GM04504 (cell line): ENCODE results near the gene VPS35L.

Source experiments
- DNase-seq: peaks from one replicate; pipeline ENCODE4 v3.0.0-alpha.2; 2012; ENCODE audit warnings: low read depth

Gene VPS35L

GRCh38 chr16:19694989-19695388 is 139.5 kb downstream of the VPS35L start:
- no peak for DNase-seq

- peak; percentile 86 for DNase-seq
These were observed 140.8 kb downstream of the VPS35L start for GRCh38 chr16:19696328-19696727.

GRCh38 chr16:19696961-19697360 is 141.5 kb downstream of the VPS35L start:
- DNase-seq = no peak

DNA sequence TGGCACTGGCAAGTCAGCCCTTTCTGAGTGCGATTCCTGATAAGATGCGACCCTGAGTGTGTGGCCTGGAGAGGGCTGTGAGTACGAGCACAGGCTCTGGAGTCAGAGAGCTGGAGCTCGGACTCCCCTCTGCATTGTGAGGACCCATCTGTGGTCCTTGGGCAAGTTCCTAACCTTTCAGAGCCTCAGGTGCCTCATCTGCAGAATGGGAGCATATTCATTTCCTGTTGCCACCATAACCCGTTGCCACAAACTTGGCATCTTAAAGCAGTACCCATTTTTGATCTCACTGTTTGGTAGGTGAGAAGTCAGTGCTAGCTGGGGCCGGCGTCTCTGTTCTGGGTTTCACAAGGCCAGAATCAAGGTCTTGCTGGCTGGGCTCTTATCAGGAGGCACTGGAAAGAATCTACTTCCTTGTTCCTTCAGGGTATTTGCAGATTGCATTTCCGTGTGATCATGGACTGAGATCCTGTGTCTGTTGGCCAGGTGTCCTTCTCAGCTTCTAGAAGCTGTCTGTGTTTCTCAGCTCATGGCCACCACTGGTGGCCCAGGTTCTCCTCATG is 142.3 kb downstream of the VPS35L start:
- no peak for DNase-seq

DNA sequence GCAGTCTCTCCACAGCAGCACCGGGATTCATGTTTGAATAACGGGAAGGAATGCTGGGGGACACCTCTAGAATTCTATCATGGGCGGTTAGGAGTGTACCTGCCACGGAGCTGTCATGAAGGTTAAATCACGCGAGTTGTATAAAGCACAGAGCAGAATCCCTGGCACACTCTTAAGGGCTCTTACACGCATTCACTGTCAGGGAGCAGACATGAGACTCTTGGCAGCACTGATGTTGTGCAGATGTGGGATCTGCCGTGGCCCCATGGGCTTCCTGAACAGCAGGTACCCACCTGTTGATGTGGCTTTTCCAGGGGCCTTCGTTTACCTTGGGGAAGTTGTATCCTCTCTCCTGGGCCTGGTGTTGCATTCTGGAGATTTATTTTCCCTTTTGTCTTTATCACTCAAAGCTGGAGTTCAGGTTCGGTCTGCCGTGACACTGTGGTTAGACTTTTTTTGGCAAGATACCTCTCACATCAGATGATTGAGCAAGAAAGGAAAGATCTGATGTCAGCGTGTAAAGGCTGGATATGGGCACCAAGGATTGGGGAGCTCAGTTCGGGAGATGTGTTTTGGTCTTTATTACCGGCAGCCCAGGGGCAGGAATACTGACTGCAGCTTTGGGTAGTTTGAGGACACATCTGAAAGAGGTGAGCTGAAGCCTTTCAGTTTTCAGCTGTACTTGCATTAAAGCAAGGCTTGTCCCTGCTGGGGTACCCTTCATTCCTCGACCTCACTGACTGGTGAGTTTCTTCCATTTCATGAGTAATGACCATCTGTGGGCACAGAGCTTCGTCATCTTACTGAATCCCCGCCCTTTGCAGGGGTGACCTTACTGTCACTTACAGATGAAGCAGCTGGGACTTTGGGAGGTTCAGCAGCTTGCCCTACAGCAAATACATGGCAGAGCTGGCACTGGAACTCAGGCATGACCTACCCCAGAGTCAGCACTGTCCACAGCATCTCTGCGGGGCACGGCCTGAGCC is 143.3 kb downstream of the VPS35L start:
- peak; percentile 62 for DNase-seq

DNA sequence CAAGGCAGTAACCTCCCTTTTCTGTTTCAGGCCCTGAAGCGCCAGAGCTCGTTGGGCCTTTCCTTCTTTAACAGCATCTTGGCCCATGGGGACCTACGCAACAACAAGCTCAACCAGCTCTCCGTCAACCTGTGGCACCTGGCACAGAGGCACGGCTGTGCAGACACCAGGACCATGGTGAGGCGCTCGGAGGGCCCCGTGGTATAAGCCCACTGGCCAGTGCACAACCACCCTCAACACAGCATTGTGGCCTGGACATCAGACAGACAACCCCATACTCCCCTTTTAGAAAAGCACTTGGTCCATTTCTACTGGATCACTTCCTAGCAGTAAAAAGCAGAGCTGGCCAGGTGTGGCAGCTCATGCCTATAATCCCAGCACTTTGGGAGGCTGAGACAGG is 144.0 kb downstream of the VPS35L start:
- DNase-seq = no peak

DNA sequence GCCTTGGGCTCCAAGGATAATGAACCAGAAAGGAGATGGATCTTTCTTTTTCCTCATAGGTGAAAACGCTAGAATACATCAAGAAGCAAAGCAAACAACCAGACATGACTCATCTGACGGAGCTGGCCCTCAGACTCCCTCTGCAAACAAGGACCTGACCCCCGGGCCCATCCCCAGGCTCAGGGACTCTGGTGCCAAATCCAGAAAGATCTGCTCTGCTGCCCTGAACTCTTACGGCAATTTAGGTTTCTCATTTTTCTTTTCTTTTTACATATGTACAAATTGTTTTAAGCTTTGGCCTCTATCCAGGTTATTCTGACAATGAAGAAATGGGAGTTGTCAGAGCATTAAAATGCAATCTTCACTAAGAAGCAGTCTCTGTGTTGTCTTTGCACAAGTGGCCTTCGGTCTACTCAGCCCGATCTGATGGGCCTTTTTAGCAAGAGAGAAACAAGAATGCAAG is 144.8 kb downstream of the VPS35L start:
- DNase-seq = no peak

DNA sequence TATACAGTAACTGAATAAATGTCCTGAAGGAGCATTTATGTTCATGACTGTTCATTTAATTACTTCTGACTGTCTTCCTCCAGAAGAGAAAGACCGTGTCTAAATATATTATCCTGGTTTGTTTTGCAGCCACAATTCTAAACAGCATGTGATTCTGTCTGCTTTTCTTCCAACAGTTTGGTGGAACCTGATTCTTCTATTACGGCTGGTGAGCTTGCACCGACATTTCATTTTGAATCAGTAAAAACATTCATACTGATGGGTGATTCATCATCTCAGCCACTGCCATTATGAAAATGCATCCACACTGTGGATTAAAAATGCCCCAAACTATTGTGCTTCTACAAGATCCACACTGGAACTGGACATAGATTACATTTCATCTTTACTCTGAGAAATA is 145.6 kb downstream of the VPS35L start:
- no peak for DNase-seq

- DNase-seq = no peak
These were observed 147.8 kb downstream of the VPS35L start for GRCh38 chr16:19703172-19703889.

DNA sequence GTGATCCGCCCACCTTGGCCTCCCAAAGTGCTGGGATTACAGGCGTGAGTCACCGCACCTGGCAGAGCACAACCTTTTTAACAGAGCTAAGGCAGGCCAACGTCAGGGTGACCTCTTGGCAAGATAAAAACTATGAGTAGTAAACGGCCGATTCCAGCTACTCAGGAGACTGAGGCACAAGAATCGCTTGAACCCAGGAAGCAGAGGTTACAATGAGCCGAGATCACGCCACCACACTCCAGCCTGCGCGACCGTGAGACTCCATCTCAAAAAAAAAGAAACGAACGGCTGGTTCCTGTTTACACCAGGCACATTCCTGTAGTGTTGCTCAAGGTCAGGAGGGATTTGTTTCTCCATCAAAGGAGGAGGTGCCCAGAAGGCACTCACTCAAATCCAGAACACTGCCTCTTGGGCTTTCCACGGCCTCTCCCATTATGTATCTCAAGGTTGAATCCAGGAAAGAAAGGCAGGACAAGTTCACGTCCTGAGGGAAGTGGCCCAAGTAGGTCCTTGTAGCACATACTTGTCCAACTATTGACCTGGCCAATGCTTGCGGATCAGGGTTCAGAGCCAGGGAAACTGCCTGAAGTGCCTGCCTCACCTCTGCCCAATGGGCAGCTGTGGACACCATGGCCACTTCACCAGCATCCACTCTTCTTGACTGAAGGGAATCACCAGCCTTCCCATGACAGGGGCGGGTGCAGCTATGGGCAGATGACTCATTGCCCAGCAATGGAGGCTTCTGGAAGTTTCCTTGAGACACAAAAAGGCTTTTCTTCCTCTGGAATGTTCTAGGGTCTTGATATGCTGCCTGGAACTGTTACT is 149.0 kb downstream of the VPS35L start:
- DNase-seq = no peak

GRCh38 chr16:19705146-19705501 is 149.6 kb downstream of the VPS35L start:
- DNase-seq = no peak

GRCh38 chr16:19705843-19706242 is 150.3 kb downstream of the VPS35L start:
- DNase-seq = no peak

DNA sequence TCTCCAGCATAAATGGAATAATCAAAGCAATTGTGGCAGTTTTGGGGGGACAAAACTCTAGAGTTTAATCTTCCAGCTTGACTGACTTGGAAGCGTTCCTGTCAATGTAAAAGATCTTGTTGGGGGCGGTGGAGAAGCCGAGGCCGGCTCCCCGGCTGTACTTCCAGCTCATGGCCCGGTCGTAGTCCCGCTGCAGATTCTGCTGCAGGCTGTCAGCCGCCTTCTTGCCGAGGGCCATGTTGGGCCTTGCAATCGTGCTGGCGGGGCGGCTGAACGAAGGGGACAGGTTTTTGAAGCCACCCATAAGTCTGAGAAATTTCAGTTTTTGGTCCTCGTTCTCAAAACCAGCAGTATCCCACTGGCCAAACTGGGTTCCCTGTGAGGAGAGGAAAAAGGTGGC is 151.3 kb downstream of the VPS35L start:
- DNase-seq = no peak

GRCh38 chr16:19707569-19708295 is 152.2 kb downstream of the VPS35L start:
- DNase-seq = no peak

DNA sequence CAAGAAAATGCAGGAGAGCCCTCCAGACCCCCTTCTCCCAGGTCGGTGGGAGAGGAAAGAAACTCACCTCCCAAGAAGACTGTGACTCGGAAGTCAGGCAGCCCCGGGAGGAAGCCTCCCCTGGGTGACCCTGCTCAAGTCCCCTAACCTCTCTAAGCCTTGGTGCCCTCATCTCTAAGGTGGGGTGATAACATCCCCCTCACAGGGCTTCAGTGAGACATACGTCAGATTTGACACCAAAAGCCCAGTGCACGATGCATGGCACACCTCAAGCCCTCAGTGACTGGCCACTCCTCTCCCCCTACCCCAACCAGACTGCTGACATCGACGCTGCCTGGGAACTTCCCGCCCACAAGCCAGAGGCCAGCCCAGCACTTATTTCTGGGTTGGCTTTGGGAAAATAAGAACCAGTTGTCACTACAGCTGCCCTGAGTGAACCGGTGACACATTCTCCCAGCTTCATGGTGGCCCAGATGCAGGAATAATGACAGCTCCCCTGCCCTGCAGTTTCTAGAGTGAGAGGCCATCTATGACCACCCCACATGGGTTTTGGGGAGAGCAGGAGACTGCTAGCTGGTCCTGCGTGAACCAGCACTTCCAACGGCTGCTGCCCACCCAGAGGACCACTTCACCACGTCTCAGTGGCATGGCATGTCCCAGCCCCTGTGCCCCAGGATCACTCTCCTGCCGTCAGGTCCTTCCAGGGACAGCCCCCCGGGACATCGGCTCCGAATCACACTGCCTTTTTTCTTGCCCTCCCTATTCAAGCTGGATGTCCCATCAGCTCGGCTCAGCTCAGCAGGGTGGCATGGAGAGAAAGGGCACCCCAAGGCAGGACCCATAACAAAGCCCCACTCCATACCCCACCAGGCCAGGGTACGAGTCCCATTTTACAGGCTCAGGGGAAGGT is 153.0 kb downstream of the VPS35L start:
- DNase-seq = no peak

DNA sequence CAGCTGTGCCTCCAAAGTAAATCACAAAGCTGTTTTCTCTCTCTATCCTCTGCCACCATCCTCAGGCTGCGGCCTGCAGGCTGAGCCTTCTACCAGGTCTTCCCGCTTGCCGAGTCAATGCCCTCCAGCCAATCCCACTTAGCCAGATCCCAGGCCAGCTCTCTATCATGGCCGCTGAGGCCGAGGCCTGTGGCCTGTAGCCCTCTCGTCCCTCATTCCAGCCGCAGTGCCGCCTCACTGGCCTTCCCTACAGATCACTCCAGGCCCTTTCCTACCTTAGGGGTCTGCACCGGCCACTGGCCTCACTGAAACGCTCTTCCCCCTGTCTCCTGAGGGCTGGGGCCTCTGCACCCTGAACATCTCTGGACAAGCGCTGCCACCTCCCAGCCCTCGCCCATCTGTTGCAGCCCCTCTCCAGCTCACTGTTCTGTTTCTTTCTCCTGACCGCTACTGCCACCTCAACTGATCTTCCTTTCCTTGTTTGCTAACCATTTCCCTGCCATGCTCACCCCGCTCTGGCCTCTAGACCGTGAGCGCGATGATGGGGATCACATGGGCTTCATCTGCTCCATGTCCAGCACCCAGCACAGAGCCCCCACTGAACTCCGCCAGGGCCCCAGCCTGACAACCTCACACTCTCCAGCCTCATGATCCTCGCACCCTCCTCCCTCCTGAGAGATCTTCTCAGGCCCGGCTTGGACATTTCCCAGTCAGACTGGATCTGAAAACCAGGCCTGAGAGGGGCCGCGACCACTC is 154.1 kb downstream of the VPS35L start:
- no peak for DNase-seq

DNA sequence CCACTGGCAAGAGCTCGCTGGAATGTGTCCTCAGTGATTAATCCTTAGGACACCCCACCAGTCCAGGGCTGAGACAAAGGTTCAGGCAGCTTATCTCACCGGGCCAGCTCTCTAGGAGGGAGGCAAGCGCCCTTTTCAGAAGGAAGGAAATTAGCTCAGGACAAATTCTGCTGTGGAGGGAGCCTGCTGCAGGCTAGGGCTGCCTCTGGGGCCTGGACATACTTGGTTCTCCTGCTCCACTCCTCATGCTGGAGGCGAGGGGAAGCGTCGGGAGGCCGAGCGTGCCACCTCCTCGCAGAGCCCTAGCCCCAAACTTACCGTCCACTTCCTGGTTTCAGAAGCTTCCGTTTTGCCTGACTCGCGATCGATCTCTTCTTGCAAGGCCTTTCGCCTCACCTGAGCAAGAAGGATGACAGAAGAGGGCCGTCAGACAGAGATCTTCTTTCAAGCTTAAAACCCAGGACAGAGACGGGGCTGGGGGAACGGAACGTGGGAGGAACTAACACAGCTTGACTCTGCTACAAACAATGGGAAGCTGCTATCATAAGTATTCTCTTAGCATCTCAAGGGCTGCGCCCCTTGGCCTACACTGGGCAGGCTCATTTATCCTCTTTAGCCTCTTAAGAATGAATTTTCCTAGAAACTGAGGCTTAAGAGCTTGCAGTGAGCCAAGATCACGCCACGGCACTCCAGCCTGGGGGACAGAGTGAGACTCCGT is 154.8 kb downstream of the VPS35L start:
- DNase-seq = no peak

DNA sequence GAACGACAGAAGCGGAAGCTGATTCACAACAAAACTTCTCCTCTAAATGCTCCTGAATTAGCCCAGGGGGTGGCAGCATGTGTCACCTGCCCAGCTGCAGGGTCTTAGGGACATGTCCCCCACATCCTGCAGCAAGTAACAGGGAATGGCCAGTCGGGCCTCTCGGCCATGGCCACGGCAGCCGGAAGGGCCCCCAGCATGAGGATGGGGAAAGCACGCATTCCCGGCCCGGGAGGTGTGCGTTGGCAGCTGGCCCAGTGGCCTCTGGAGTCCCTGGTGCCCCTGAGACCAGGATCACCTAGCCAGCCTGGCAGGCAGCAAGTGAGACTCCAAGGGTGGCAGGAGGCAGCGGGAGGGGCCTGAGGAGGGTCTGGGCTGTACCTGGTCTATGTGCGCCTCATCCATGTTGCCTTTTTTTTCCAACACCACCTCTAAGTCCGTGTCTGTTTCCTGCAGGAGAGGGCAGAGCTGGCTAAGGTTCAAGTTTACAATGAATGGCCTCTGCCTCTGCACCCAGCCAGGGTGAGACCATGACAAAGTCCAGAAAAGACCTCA is 155.6 kb downstream of the VPS35L start:
- DNase-seq = no peak
